A172 (cell line): ENCODE results near the gene HDAC1. TPM values are rescaled to one million over a fixed set of nuclear protein-coding genes. Genes with fewer than 3 reads are reported as not detected.
"Not testable (repeated sequence)": the region's sequence is repeated elsewhere in the genome, so short reads cannot be mapped to it uniquely, and the experiment has no call there.

Source experiments
- DNase-seq: peaks from one replicate; pipeline ENCODE4 v3.0.0-alpha.2; 2015; ENCODE audit warnings: low spot score
- total RNA-seq: library from RNA; depleted of rRNA; stranded (reverse); fragments of >200 nt; shearing (Covaris generic); gene quantifications from 2 replicates; pipeline ENCODE4 v1.2.3, GENCODE V29; 2014; rRNA removed

Gene HDAC1
- total RNA-seq = 61.0 and 61.8 TPM in 2 replicates

DNA sequence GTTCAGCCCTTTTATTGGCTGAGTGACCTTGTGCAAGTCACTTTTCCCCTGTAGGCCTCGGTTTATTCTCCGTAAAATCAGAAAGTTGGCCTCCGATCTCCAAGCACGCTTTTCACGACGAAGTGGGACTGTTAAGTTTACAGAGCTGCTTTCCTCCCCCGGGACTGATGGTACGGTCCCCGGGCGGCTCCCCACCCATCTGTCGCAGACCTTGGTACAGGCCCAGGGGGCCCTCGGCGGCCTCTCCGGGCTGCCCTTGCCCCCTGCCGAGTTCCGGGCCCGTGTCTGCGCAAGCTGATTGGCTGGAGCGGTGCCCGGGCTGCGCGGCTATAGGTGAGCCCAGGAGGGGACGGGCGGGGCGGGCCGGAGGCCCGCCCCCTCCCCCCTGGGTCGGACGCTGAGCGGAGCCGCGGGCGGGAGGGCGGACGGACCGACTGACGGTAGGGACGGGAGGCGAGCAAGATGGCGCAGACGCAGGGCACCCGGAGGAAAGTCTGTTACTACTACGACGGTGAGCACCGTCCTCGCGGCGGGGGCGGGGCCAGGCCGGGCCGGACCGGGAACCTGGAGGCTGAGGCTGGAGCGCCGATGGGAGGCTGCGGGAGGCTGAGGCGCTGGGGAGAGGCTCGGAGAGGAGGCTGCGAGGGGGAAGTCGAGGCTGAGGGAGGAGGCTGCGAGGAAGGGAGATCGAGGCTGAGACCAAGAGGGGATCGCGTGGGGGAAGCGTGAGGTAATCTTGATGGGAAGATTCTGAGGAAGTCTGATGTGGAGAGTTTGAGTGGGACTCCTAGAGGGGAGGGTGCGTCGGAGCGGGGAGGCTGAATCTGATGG is at the start of gene HDAC1:
Gene HDAC1, plus strand, starts transcription at position 376 of the 831 bp plus-strand sequence. Its CDS starts 87 bp downstream, at position 463.
- DNase-seq = peak; percentile 78

DNA sequence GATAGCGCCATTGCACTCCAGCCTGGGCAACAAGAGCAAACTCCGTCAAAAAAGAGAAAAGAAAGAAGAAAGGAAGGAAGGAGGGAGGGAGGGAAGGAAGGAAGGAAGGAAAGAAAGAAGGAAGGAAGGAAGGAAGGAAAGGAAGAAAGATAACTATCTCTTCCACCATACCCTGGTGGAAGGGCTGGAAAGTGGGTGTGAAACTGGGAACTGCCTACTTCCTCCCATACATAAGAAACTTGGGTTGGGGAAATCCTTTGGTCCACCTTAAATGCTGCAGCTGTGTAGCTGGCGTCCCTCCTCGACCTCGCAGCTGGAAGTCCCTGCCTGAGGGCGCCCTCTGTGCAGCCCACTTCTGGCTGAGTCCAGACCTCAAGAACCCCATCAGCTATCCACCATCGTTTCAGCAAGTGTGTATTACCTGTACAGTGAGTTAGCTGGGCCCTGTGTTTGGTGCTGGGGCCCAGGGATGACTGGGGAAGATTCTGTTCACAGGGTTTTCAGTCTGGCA is 49.5 kb upstream of the HDAC1 start:
- DNase-seq = no peak

DNA sequence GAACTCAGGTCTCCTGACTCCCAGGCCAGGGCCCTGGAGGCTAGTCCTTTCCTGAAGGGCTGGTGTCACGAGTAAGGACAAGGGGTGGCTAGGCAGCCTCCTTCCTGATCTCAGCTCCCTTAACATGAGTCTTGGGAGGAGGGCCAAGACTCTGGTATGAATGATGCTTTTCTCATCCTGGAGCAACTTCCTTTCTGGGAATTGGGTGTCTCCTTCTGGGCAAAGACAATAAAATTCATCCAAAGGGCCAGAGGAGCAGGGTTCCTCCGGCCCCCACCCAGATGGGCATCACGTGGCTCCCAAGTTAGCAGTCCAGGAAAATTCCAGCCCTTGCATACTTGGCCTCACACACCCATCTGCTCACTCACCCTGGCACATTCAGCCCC is 45.0 kb upstream of the HDAC1 start, which contains the start of gene FAM167B:
Gene FAM167B, plus strand, starts transcription at position 335 of the 386 bp plus-strand sequence. CDS start 200 bp downstream, outside the sequence.
- peak; percentile 61 for DNase-seq

DNA sequence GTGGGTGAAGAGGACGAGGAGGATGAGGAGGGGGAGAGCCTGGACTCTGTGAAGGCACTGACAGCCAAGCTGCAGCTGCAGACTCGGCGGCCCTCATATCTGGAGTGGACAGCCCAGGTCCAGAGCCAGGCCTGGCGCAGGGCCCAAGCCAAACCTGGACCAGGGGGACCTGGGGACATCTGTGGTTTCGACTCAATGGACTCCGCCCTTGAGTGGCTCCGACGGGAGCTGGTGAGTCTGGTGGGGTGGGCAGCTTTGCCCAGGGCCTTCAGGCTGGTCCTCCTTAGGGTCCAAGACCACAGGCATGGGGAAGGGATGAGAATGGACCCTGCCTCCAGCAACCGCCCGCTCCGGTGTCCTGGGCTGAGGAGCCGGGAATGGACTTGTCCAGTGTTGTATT is 44.4 kb upstream of the HDAC1 start:
- DNase-seq = no peak

DNA sequence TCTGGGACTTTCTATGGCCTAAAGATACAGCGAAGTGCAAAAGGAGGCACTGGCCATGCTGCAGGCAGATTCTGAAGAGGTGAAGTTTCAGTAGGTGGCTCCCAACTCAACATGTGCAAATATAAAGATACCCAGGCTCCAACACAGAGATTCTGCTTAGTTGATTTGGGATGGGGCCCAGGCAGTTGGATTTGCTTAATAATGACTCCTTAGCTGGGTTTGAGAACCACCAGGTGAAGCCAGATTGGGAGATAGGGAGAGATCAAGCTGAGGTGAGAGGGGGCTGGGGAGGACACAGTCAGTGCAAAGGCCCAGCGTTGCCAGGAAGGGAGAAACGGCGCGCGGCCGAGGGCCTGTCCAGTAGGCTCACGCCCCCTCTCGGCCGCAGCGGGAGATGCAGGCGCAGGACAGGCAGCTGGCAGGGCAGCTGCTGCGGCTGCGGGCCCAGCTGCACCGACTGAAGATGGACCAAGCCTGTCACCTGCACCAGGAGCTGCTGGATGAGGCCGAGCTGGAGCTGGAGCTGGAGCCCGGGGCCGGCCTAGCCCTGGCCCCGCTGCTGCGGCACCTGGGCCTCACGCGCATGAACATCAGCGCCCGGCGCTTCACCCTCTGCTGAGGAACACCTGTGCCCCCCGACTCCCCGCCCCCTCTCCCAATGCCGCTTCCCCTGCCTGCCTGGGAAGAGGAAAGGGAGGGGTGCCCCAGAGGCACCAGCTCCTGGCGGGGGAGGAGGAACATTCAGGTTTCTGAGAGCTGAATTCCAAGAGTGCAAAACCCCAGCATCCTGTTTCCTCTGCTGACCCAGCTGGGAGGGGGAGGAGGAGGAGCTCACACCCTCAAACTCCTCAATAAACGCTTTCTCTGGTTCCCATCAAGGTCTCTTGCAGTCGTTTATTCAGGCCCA is 43.6 kb upstream of the HDAC1 start:
- peak; percentile 53 for DNase-seq

DNA sequence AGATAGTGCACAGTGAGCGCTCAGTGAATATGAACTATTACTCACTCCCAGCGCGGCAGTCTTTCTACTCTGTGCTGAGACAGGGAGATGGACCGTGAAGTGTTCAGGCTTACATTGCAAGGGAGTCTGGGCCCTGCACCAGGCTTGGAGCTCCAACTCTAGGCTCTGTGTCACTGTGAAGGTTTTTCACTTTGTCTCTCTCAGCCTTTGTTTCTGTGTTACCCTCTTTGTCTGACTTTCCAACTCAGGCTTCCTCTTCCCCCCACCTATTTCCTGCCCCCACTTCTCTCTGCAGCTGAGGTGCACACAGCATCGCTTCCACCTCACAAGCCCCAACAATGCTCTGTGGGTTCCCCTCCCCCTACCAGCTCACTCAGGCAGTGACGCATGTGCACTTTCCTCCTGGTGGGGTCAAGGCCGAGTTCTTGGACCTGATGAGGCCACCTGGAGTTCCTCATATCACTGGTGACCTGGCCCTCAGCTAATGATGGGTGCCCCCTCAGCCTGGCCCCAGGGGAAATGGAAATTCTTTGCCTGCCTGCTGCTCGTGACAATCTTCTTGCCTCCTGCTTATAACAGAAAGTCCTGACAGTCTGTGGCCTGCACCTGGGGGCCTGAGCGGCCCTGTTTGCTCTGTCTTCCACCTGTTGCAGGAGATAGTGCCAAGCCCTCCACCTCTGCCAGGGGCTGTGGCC is 41.9 kb upstream of the HDAC1 start:
- DNase-seq = peak; percentile 26

GRCh38 chr1:32250893-32251716 is 40.8 kb upstream of the HDAC1 start, which contains the start of gene LCK:
TSS of gene LCK (plus strand) at chr1:32251265. CDS start at chr1:32274330, 23,065 bp downstream.
- DNase-seq = no peak

- no peak for DNase-seq
These were observed 36.5 kb upstream of the HDAC1 start for GRCh38 chr1:32255072-32256071.

- no peak for DNase-seq
These were observed 35.2 kb upstream of the HDAC1 start for GRCh38 chr1:32256473-32257226.

GRCh38 chr1:32257227-32257508 is 34.7 kb upstream of the HDAC1 start:
- no peak for DNase-seq

DNA sequence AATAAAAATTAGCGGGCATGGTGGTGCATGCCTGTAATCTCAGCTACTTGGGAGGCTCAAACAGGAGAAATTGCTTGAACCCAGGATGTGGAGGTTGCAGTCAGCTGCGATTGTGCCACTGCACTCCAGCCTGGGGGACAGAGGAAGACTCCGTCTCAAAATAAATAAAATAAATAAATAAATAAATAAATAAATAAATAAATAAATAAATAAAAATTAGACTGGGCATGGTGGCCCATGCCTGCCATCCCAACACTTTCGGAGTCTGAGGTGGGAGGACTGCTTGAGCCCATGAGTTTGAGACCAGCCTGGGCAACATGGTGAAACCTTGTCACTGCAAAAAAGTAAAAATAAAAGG is 28.7 kb upstream of the HDAC1 start:
- DNase-seq = not testable (repeated sequence)

GRCh38 chr1:32263744-32264143 is 28.1 kb upstream of the HDAC1 start:
- DNase-seq = no peak

DNA sequence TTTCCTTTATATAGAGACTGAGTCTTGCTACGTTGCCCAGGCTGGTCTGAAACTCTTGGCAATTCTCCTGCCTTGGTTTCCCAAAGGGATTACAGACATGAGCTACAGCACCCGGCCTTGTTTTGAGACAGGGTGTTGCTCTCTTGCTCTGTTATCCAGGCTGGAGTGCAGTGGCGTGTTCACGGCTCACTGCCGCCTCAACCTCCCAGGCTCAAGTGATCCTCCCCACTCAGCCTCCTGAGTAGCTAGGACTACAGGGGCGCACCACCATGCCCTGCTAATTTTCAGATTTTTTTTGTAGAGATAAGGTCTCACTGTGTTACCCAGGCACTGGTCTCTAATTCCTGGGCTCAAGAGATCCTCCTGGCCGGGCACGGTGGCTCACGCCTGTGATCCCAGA is 26.0 kb upstream of the HDAC1 start:
- no peak for DNase-seq

GRCh38 chr1:32266921-32267591 is 24.8 kb upstream of the HDAC1 start:
- DNase-seq = no peak

DNA sequence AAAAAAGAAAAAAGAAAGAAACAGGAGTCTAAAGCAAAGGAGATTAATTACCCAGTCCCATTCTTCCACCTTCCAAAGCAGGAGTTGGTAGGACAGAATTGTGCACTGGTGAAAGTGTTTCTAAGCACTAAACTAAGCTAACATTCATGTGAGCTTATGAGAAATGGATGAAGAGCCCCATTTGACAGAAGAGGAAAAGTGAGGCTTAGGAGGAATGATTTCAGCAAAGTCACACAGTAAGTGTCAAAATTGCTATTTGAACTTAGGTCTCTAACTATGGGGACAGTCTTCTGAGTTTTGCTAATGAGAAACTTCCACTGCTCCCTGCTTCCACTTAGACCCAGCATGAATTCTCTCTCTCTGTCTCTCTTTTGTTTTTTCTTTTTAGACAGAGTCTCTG is 22.1 kb upstream of the HDAC1 start:
- no peak for DNase-seq

GRCh38 chr1:32272557-32273390 is 19.1 kb upstream of the HDAC1 start:
- DNase-seq = no peak
